Measurements from ENCODE around the gene RASGRF2.

DNA sequence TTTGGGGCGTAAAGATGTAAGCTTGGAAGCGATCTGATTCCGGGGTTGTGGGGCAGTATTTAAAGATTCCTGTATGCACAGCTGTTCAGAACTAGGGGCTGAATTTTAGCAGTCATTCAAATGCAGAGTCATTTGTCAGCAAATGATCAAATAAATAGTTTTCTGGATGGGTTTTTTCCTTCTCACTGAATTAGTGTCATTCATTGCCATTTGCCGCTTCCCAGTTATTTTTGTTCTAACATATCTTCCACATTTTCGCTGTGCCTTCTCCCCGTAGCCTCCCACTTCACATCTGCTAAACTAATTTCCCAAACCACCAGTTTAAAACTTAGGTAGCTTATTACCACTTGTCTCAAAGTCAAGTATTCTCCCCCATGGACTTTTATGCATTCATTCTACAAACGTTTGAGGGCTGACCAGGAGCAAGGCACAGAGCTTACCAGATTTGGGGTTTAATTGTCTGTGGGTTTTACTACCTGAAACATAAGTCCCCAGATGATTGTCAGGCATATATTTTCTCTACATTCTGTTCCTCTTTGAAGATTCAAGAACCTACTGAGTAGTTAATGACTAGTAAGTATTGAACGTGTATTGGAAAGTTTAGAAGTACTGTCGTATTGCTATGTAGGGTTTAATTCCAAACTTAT is 231.7 kb downstream of the RASGRF2 start:
- TF ChIP-seq EZH2 (IDR thresholded peaks at IDR 0.05) (no peak), POLR2AphosphoS5 (IDR thresholded peaks at IDR 0.05; ENCODE audit: borderline replicate concordance, low read depth, low read length) (no peak), FOXP2 (optimal IDR thresholded peaks at IDR 0.05; ENCODE audit: control extremely low read depth, extremely low read length, insufficient read depth) (no peak)
